Coronary artery (tissue), 2 donors: ENCODE results near the gene EIF6.

Experiments used
- DNase-seq: peaks from one replicate; pipeline ENCODE4 v3.0.0-alpha.2; 2017; ENCODE audit warnings: low spot score
- H3K27ac ChIP-seq, 2 donors: fragments of 200-600 bp; sonication (generic); one replicate each; pipeline ENCODE4 v1.5.1; 2016 to 2019
- H3K4me3 ChIP-seq: fragments of 200-600 bp; sonication (generic); 2 replicates; pipeline ENCODE4 v1.5.1; 2016; ENCODE audit warnings: mild to moderate bottlenecking, moderate library complexity
- TF ChIP-seq, protein P1 (sequence below): fragments of 200-600 bp; sonication (generic); IDR thresholded peaks from one replicate; pipeline ENCODE4 v1.5.1; 2019; ENCODE audit warnings: antibody characterized with exemption

Gene EIF6

DNA sequence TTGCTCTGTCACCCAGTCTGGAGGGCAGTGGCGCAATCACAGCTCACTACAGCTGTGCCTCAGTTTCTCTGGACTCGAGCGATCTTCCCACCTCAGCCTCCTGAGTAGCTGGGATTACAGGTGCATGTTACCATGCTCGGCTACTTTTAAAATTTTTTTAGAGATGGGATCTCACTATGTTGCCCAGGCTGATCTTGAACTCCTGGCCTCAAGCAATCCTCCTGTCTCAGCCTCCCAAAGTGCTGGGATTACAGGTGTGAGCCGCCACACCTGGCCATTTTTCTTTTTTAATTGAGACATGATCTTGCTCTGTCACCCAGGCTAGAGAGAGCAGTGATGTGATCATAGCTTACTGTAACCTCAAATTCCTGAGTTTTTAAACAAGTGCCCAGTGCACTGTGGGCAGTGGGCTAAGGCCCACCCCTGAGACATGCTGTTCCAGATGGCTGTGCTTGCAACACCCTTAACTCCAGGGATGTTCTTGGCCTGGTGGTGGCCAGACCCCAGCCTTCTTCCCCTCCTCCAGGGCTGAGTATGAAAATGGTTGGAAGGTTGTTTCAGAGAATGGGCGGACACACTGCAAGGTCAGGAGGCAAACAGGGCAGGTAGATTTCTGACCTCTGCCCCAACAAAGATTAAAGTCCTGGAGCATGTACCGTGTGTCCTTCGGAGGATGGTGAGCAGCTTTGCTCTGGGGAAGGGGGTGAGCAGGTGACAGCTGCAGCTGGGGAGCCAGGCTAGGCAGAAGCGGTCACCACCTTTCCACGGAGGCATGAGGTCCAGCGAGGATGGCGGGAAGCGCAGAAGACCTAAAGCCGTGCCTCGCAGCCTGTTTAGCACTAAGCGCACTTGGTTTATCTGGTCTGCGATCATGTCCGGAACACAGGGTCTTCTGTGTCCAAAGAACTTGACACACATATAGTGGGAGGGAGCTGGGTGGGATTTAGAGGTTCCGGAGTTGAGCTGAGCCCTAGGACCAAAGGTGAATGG is 9.0 kb upstream of the EIF6 start:
- no peak for DNase-seq
- TF ChIP-seq, protein P1, sequence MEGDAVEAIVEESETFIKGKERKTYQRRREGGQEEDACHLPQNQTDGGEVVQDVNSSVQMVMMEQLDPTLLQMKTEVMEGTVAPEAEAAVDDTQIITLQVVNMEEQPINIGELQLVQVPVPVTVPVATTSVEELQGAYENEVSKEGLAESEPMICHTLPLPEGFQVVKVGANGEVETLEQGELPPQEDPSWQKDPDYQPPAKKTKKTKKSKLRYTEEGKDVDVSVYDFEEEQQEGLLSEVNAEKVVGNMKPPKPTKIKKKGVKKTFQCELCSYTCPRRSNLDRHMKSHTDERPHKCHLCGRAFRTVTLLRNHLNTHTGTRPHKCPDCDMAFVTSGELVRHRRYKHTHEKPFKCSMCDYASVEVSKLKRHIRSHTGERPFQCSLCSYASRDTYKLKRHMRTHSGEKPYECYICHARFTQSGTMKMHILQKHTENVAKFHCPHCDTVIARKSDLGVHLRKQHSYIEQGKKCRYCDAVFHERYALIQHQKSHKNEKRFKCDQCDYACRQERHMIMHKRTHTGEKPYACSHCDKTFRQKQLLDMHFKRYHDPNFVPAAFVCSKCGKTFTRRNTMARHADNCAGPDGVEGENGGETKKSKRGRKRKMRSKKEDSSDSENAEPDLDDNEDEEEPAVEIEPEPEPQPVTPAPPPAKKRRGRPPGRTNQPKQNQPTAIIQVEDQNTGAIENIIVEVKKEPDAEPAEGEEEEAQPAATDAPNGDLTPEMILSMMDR = no peak
- Histone ChIP-seq H3K4me3 (no peak overlapping the region), H3K27ac (no peak overlapping the region)

DNA sequence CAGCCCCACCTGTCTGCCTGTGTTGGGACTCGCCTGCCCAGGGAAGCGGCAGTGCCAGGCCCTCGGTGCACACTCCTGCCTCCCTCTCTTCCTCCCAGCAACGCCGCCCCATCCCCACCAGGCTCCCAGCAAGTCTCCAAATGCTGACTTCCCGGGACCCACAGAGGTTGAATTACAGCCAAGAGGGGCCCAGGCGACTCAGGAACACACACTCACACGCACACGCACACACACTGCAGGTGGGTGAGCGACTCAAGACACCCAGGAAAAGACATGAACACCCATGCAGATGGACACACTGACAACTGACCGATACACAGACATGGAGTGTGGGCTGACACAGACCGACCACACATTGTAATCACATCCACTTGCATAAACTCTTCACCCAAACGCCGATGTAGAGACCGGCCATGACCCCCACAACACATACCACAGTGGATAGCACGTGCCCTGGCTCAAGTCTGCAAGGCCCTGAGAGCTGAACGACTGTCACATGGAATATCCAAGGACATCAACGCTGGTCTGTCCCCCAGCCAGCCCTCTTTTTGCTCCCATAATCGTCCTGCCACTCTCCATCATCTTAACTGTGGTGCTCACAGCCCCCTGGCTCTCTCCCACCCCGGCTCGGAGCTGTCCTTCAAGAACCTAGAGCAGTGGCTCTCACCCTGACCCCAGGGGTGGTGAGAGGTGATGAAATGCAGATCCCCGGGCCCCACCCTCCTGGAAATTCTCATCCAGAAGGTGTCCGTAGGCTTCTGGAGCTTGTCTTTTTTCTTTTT is 8.1 kb upstream of the EIF6 start:
- no peak for DNase-seq
- TF ChIP-seq, protein P1 = no peak
- no peak overlapping the region for H3K27ac ChIP-seq
- H3K4me3 ChIP-seq = no peak overlapping the region

GRCh38 chr20:35291654-35292503 is 7.3 kb upstream of the EIF6 start, which contains the start of gene FAM83C:
Gene FAM83C, minus strand, starts transcription at chr20:35292425. Its CDS starts 121 bp downstream, at chr20:35292304.
- Histone ChIP-seq H3K27ac (no peak within 1 kb of the TSS), H3K4me3 (no peak within 1 kb of the TSS)
- no peak for DNase-seq
- TF ChIP-seq, protein P1 = no peak

- Histone ChIP-seq H3K4me3 (no peak overlapping the region), H3K27ac (no peak overlapping the region)
- TF ChIP-seq, protein P1 = no peak
- no peak for DNase-seq
These were observed 6.4 kb upstream of the EIF6 start for GRCh38 chr20:35290887-35291417.

DNA sequence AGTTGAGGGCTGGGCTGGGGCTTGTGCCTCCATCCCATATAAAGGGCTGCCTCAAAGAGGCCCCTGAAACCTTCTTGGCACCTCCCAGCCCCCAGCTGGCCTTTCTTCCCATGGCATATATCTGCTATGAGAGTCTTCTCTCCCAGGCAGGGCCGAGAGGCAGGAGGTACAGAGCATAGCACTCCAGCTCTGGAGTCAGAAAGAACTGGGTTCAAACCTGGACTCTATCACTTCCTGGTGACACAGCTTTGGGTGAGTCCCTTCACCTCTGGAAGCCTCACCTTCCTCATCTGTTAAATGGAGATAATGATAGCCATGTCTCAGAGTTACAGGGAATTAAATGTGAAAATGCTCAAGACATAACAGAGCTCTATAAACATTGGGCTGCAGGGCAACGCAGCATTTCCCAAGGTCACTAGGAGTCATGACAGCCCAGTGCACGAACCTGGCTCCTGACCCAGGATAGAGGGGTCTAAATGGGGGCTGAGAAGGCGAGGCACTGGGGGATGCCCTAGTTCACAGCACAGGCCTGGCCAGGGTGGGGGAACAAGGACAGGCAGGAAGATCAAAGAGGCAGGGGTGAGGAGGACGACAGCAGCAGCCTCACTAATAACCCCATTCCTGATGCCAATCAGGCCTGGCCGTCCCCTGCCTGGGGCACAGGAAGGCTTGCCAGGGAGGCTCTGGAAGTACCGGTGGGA is 5.8 kb upstream of the EIF6 start:
- H3K27ac ChIP-seq = no peak overlapping the region
- TF ChIP-seq, protein P1 = no peak
- no peak overlapping the region for H3K4me3 ChIP-seq
- DNase-seq = no peak
